Endothelial cell of umbilical vein (primary cell): ENCODE results near the gene MLIP. TPM values are rescaled to one million over a fixed set of nuclear protein-coding genes. Genes with fewer than 3 reads are reported as not detected.

Experiments
- BruUV-seq: library from RNA; stranded (reverse); fragments of 400-500 nt; replicated peaks from 2 replicates; lab custom pipeline; 2021; lab: Mats Ljungman, UMichigan
- CTCF ChIA-PET: fragments of 300-600, 350-600 bp; sonication (Branson Sonifier 250); formaldehyde crosslinking; loops from one replicate; lab custom pipeline; 2021; ENCODE audit warnings: antibody characterized with exemption, inconsistent platforms; lab: Charles Lee
- POLR2A ChIA-PET: fragments of 300-600, 350-600 bp; sonication (Branson Sonifier 250); formaldehyde crosslinking; loops from one replicate; lab custom pipeline; 2021; ENCODE audit warnings: antibody characterized with exemption, inconsistent platforms; lab: Charles Lee
- DNase-seq: peaks from one replicate; pipeline ENCODE4 v3.0.0-alpha.2; 2011; ENCODE audit warnings: low read depth, low spot score
- FAIRE-seq: peaks from 2 replicates; lab custom pipeline; 2011; peaks lifted over from hg19 to GRCh38; lab: Jason Lieb, UNC
- H2AFZ ChIP-seq: 2 replicates; pipeline ENCODE4 v1.6.0; 2012; ENCODE audit warnings: low read depth, low read length, control low read depth, inconsistent platforms
- H3K27ac ChIP-seq: 2 replicates; pipeline ENCODE4 v1.5.1; 2011; ENCODE audit warnings: low read depth, mild to moderate bottlenecking, control low read depth, low read length, moderate library complexity; ENCODE audit not compliant: insufficient read depth
- H3K27me3 ChIP-seq, 2 experiments: 2 replicates each; pipeline versions ENCODE4 v1.6.0 to v1.6.1; 2011; ENCODE audit warnings: low read length in 2 of 2, mixed read lengths in 1 of 2; ENCODE audit not compliant: control insufficient read depth in 2 of 2, insufficient read depth in 2 of 2
- H3K36me3 ChIP-seq, 2 experiments: 2 replicates in 1 of 2; 3 replicates in 1 of 2; pipeline ENCODE4 v1.5.1; 2011; ENCODE audit warnings: low read length in 2 of 2, mild to moderate bottlenecking in 1 of 2, moderate library complexity in 1 of 2; ENCODE audit not compliant: control insufficient read depth in 2 of 2, insufficient read depth in 2 of 2; ENCODE audit errors: extremely low read depth in 1 of 2
- H3K4me1 ChIP-seq: 3 replicates; pipeline ENCODE4 v1.5.1; 2011; ENCODE audit warnings: mild to moderate bottlenecking, low read length; ENCODE audit not compliant: control insufficient read depth, insufficient read depth; ENCODE audit errors: extremely low read depth
- H3K4me2 ChIP-seq: 2 replicates; pipeline ENCODE4 v1.6.1; 2011; ENCODE audit warnings: low read length, control low read depth, mixed read lengths; ENCODE audit not compliant: insufficient read depth
- H3K4me3 ChIP-seq, 3 experiments: fragments of 200-600 bp in 1 of 3; sonication (generic), shearing (Covaris generic) in 1 of 3; replicated peaks in 1 of 3; 2 replicates each; pipeline ENCODE4 v1.5.1; 2011 to 2016; ENCODE audit warnings: control low read depth in 3 of 3, low read length in 3 of 3, mild to moderate bottlenecking in 2 of 3, inconsistent platforms in 1 of 3, low read depth in 1 of 3, moderate library complexity in 1 of 3; ENCODE audit not compliant: insufficient read depth in 1 of 3
- H3K79me2 ChIP-seq: 2 replicates; pipeline ENCODE4 v1.6.0; 2012; ENCODE audit warnings: low read length, inconsistent platforms; ENCODE audit not compliant: control insufficient read depth, insufficient read depth
- H3K9ac ChIP-seq: replicated peaks from 2 replicates; pipeline ENCODE3; 2011; ENCODE audit warnings: low read length, control low read depth; ENCODE audit not compliant: insufficient read depth; ENCODE audit errors: extremely low read depth
- H3K9me1 ChIP-seq: replicated peaks from 3 replicates; pipeline ENCODE4 v1.6.0; 2011; ENCODE audit warnings: mild to moderate bottlenecking, low read length; ENCODE audit not compliant: control insufficient read depth, insufficient read depth; ENCODE audit errors: extremely low read depth
- H3K9me3 ChIP-seq: replicated peaks from 2 replicates; pipeline ENCODE4 v1.5.1; 2012; ENCODE audit warnings: low read length, inconsistent platforms; ENCODE audit not compliant: control insufficient read depth, insufficient read depth
- H4K20me1 ChIP-seq: replicated peaks from 2 replicates; pipeline ENCODE3; 2011; ENCODE audit warnings: mild to moderate bottlenecking, low read length; ENCODE audit not compliant: control insufficient read depth, insufficient read depth; ENCODE audit errors: extremely low read depth
- CTCF ChIP-seq, 2 donors: IDR thresholded peaks; 1 replicate in 1 of 2; 2 replicates in 1 of 2; pipeline ENCODE4 v1.5.1; 2011; ENCODE audit warnings: low read length in 2 of 2, mild to moderate bottlenecking in 2 of 2, moderate library complexity in 2 of 2, control low read depth in 1 of 2, inconsistent platforms in 1 of 2, low read depth in 1 of 2; ENCODE audit not compliant: insufficient read depth in 1 of 2; ENCODE audit errors: extremely low read depth in 1 of 2
- EZH2 ChIP-seq: IDR thresholded peaks from 2 replicates; pipeline ENCODE4 v1.6.1; 2012; ENCODE audit warnings: borderline replicate concordance, low read depth, mild to moderate bottlenecking, moderate library complexity, low read length, inconsistent platforms; ENCODE audit not compliant: severe bottlenecking
- FOS ChIP-seq: IDR thresholded peaks from 2 replicates; pipeline ENCODE4 v1.6.1; 2011; ENCODE audit warnings: mild to moderate bottlenecking, low read length, moderate library complexity, borderline replicate concordance; ENCODE audit not compliant: insufficient read depth
- GATA2 ChIP-seq: IDR thresholded peaks from 2 replicates; pipeline ENCODE4 v1.7.0; 2011; ENCODE audit warnings: low read depth, mild to moderate bottlenecking, moderate library complexity, mixed read lengths, low read length; ENCODE audit not compliant: insufficient read length, insufficient read depth
- JUN ChIP-seq: IDR thresholded peaks from 2 replicates; pipeline ENCODE4 v1.6.1; 2011; ENCODE audit warnings: borderline replicate concordance, low read depth; ENCODE audit not compliant: insufficient read length, insufficient read depth
- MAX ChIP-seq: IDR thresholded peaks from 2 replicates; pipeline ENCODE4 v1.6.1; 2011; ENCODE audit not compliant: insufficient read depth, insufficient read length
- MYC ChIP-seq: IDR thresholded peaks from one replicate; pipeline ENCODE4 v1.6.1; 2011; ENCODE audit warnings: mild to moderate bottlenecking, low read depth, low read length
- POLR2A ChIP-seq: IDR thresholded peaks from 2 replicates; pipeline ENCODE4 v1.6.1; 2012; ENCODE audit warnings: low read depth, mild to moderate bottlenecking, control low read depth, low read length
- POLR2AphosphoS5 ChIP-seq: IDR thresholded peaks from 2 replicates; pipeline ENCODE4 v1.6.1; 2012; ENCODE audit warnings: low read depth, mild to moderate bottlenecking, control low read depth, low read length, moderate library complexity; ENCODE audit not compliant: insufficient read depth
- dilution Hi-C: fragments of 300-500 bp; cut with MboI; formaldehyde crosslinking; loops from one replicate; pipeline ENCODE4 v1.15.0; 2019; ENCODE audit warnings: low sequenced_read_pairs; ENCODE audit not compliant: extremely low pct_ligation_motif_present
- intact Hi-C: fragments of 100-400 bp; cut with micrococcal nuclease; formaldehyde crosslinking; loops from one replicate; pipeline ENCODE4 v1.10.0; 2022
- polyA plus RNA-seq, 4 experiments: library from polyadenylated mRNA; depleted of rRNA in 3 of 4; stranded (reverse) in 3 of 4; unstranded in 1 of 4; fragments of >200 nt; gene quantifications; 2 replicates each; pipeline versions ENCODE4 v1.2.1 to v1.2.3, GENCODE V29; 2011 to 2012; ENCODE audit warnings: missing spikeins in 1 of 4
- total RNA-seq: library from RNA; stranded (reverse); gene quantifications from 2 replicates; pipeline ENCODE4 v1.2.3, GENCODE V29; 2021

MLIP gene
- total and polyA plus RNA-seq, 2 donors (not counting 3 experiments of a cell fraction or from before 2014, with no cell fraction given) = 4.1 to 11.6 TPM

DNA sequence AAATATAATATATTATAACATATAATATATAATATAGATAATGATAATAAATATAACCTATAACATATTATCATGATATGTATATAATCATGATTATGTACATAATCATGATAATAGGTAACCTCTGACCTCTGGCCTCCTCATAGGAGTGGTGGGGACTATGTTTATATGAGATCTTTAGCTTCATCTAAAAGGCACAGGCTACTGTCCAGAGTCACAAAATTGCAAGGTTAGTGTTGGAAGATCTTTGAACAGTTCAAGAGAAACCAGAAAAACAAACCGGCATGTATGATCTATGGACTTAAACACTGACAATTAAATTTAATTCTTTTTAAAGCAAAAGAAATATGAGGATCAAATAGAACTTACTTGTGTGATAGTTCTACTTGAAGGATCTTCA lies 141.3 kb downstream of the MLIP start:
- no peak overlapping the region for H3K4me2 ChIP-seq
- dilution Hi-C loops = no loop called here
- intact Hi-C loops = no loop called here

More for the DNA sequence above, 141.3 kb downstream of the MLIP start:
- FAIRE-seq = no peak
- Histone ChIP-seq H2AFZ (no peak overlapping the region), H3K9ac (no peak overlapping the region), H3K36me3 (no peaks in the 10 kb centered on the region), H4K20me1 (no peaks in the 10 kb centered on the region), H3K4me3 (no peak overlapping the region), H3K4me1 (peaks cover 5% of the 10 kb centered on the region), H3K79me2 (no peaks in the 10 kb centered on the region), H3K27me3 (no peaks in the 10 kb centered on the region), H3K9me3 (no peaks in the 10 kb centered on the region), H3K27ac (no peak overlapping the region), H3K9me1 (no peaks in the 10 kb centered on the region)
- POLR2A ChIA-PET = no interaction called here
- CTCF ChIA-PET = interaction anchor here (1.7 kb wide), 1 partner anchor 8 kb away, joined by 7 read pairs; no protein-coding TSS in a partner anchor
- BruUV-seq = no TSS peak
- DNase-seq = no peak
- TF ChIP-seq CTCF (IDR thresholded peaks at IDR 0.05; ENCODE audit: extremely low read depth in 1 of 2, insufficient read depth in 1 of 2, low read depth in 1 of 2, low read length in 2 of 2) (no peak), MYC (no peak), GATA2 (no peak), EZH2 (no peak), FOS (no peak), POLR2A (no peak), POLR2AphosphoS5 (no peak), MAX (no peak), JUN (no peak)
